Medulla oblongata (tissue), 1 donor: ENCODE data around the gene FBXO31.
"Not testable (repeated sequence)": the region's sequence is repeated elsewhere in the genome, so short reads cannot be mapped to it uniquely, and the experiment has no call there.

Source experiments
- DNase-seq: peaks from one replicate; pipeline ENCODE4 v3.0.0-alpha.2; 2015; ENCODE audit errors: extremely low spot score

Gene FBXO31

GRCh38 chr16:87384875-87385167, 1.2 kb upstream of the FBXO31 start:
- DNase-seq: not testable (repeated sequence)

- no peak for DNase-seq
Observed at GRCh38 chr16:87384162-87384874, 742 bp upstream of the FBXO31 start.

- DNase-seq: peak; percentile 13
Observed at GRCh38 chr16:87382023-87382785, 1.4 kb downstream of the FBXO31 start.

- DNase-seq: peak; percentile 12
Observed at GRCh38 chr16:87380881-87381280, 2.7 kb downstream of the FBXO31 start.

GRCh38 chr16:87380403-87380802, 3.2 kb downstream of the FBXO31 start:
- DNase-seq: no peak

- not testable (repeated sequence) for DNase-seq
Observed at GRCh38 chr16:87379312-87379752, 4.2 kb downstream of the FBXO31 start.

- no peak for DNase-seq
Observed at GRCh38 chr16:87376660-87377059, 6.9 kb downstream of the FBXO31 start.

GRCh38 chr16:87375426-87376135, 8.0 kb downstream of the FBXO31 start:
- DNase-seq: no peak

GRCh38 chr16:87374313-87374712, 9.3 kb downstream of the FBXO31 start:
- no peak for DNase-seq

- no peak for DNase-seq
Observed at GRCh38 chr16:87372305-87372704, 11.3 kb downstream of the FBXO31 start.

GRCh38 chr16:87371261-87371866, 12.2 kb downstream of the FBXO31 start:
- DNase-seq: peak; percentile 43

GRCh38 chr16:87369796-87370719, 13.5 kb downstream of the FBXO31 start:
- DNase-seq: peak; percentile 44

GRCh38 chr16:87369117-87369765, 14.3 kb downstream of the FBXO31 start:
- no peak for DNase-seq

GRCh38 chr16:87368029-87368770, 15.4 kb downstream of the FBXO31 start:
- no peak for DNase-seq

GRCh38 chr16:87367529-87367928, 16.0 kb downstream of the FBXO31 start:
- DNase-seq: no peak

- no peak for DNase-seq
Observed at GRCh38 chr16:87366930-87367329, 16.6 kb downstream of the FBXO31 start.

GRCh38 chr16:87366288-87366687, 17.3 kb downstream of the FBXO31 start:
- no peak for DNase-seq

GRCh38 chr16:87365021-87365713, 18.4 kb downstream of the FBXO31 start:
- DNase-seq: no peak

GRCh38 chr16:87363771-87364455, 19.7 kb downstream of the FBXO31 start:
- DNase-seq: no peak
